IMR-90 (cell line): Measurements from ENCODE around the gene PANK3. TPM values are rescaled to one million over a fixed set of nuclear protein-coding genes. Genes with fewer than 3 reads are reported as not detected.

Experiments
- ATAC-seq: fragments of 200-7000 bp; cut with Tn5 transposase; 2 replicates; pipeline ENCODE4 v1.9.1; 2020; ENCODE audit warnings: low read depth, mild to moderate bottlenecking, moderate library complexity
- BruUV-seq: library from RNA; stranded (reverse); fragments of 400-500 nt; replicated peaks from 2 replicates; lab custom pipeline; 2021; lab: Mats Ljungman, UMichigan
- CTCF ChIA-PET: fragments of 300-600 bp; formaldehyde crosslinking; extraction: SDS; loops from one replicate; lab custom pipeline; 2021; ENCODE audit warnings: antibody characterized with exemption; lab: Yijun Ruan, JAX
- POLR2A ChIA-PET: fragments of 300-600 bp; sonication (Branson Sonifier 250); formaldehyde crosslinking; loops from one replicate; lab custom pipeline; 2022; ENCODE audit warnings: antibody characterized with exemption; ENCODE audit not compliant: unreplicated experiment; lab: Charles Lee
- DNase-seq: peaks from one replicate; pipeline ENCODE4 v3.0.0; 2013
- H2AFZ ChIP-seq: replicated peaks from 2 replicates; pipeline ENCODE3; 2013; ENCODE audit warnings: low read length, mild to moderate bottlenecking; ENCODE audit not compliant: poor library complexity
- H2AK5ac ChIP-seq: 2 replicates; pipeline ENCODE4 v1.6.1; 2013; ENCODE audit warnings: low read depth, low read length, inconsistent platforms
- H2AK9ac ChIP-seq: replicated peaks from 2 replicates; pipeline ENCODE3; 2013; ENCODE audit warnings: mild to moderate bottlenecking, low read depth, low read length, moderate library complexity; ENCODE audit not compliant: poor library complexity
- H2BK120ac ChIP-seq: 2 replicates; pipeline ENCODE4 v1.6.1; 2013; ENCODE audit warnings: low read depth, low read length, inconsistent platforms
- H2BK15ac ChIP-seq: 3 replicates; pipeline ENCODE4 v1.6.1; 2013; ENCODE audit warnings: low read depth, low read length, inconsistent platforms
- H2BK20ac ChIP-seq: 2 replicates; pipeline ENCODE4 v1.6.1; 2013; ENCODE audit warnings: low read depth, mild to moderate bottlenecking, inconsistent platforms, low read length, moderate library complexity
- H2BK5ac ChIP-seq: 2 replicates; pipeline ENCODE4 v1.6.1; 2013; ENCODE audit warnings: mild to moderate bottlenecking, low read depth, low read length, inconsistent platforms; ENCODE audit not compliant: poor library complexity, severe bottlenecking
- H3K14ac ChIP-seq: replicated peaks from 2 replicates; pipeline ENCODE4 v1.6.1; 2013; ENCODE audit warnings: low read depth, low read length, inconsistent platforms
- H3K18ac ChIP-seq: 2 replicates; pipeline ENCODE4 v1.6.1; 2013; ENCODE audit warnings: low read depth, low read length, control low read depth
- H3K23ac ChIP-seq: 2 replicates; pipeline ENCODE4 v1.6.1; 2013; ENCODE audit warnings: low read depth, low read length, inconsistent platforms
- H3K27ac ChIP-seq: 2 replicates; pipeline ENCODE4 v1.5.1; 2013; ENCODE audit warnings: mild to moderate bottlenecking, control low read depth, low read length; ENCODE audit not compliant: insufficient read depth
- H3K27me3 ChIP-seq: 2 replicates; pipeline ENCODE4 v1.6.1; 2013; ENCODE audit warnings: low read length; ENCODE audit not compliant: control insufficient read depth, insufficient read depth
- H3K36me3 ChIP-seq: 2 replicates; pipeline ENCODE4 v1.6.1; 2013; ENCODE audit warnings: low read length, mixed read lengths; ENCODE audit not compliant: control insufficient read depth, insufficient read depth
- H3K4ac ChIP-seq: 2 replicates; pipeline ENCODE4 v1.6.1; 2013; ENCODE audit warnings: low read depth, low read length, inconsistent platforms
- H3K4me1 ChIP-seq: 2 replicates; pipeline ENCODE4 v1.6.1; 2013; ENCODE audit warnings: low read length, mixed read lengths; ENCODE audit not compliant: control insufficient read depth, insufficient read depth
- H3K4me2 ChIP-seq: 2 replicates; pipeline ENCODE4 v1.6.1; 2013; ENCODE audit warnings: low read depth, mild to moderate bottlenecking, control low read depth, low read length, moderate library complexity
- H3K4me3 ChIP-seq: 2 replicates; pipeline ENCODE4 v1.5.1; 2013; ENCODE audit warnings: low read depth, mild to moderate bottlenecking, control low read depth, low read length, moderate library complexity; ENCODE audit not compliant: insufficient read depth
- H3K56ac ChIP-seq: 2 replicates; pipeline ENCODE4 v1.6.1; 2013; ENCODE audit warnings: low read length, inconsistent platforms; ENCODE audit not compliant: insufficient read depth; ENCODE audit errors: extremely low read depth
- H3K79me1 ChIP-seq, 2 experiments: 2 replicates each; pipeline ENCODE4 v1.6.1; 2013; ENCODE audit warnings: low read length in 2 of 2, inconsistent platforms in 1 of 2, low read depth in 1 of 2
- H3K9ac ChIP-seq: 2 replicates; pipeline ENCODE4 v1.6.1; 2013; ENCODE audit warnings: low read depth, low read length, control low read depth
- H3K9me1 ChIP-seq: 2 replicates; pipeline ENCODE4 v1.6.1; 2013; ENCODE audit warnings: low read length, inconsistent platforms; ENCODE audit not compliant: insufficient read depth
- H3K9me3 ChIP-seq: 2 replicates; pipeline ENCODE4 v1.6.1; 2013; ENCODE audit warnings: low read length; ENCODE audit not compliant: control insufficient read depth, insufficient read depth
- H4K20me1 ChIP-seq: 2 replicates; pipeline ENCODE4 v1.6.1; 2013; ENCODE audit warnings: low read length, inconsistent platforms; ENCODE audit not compliant: insufficient read depth
- H4K5ac ChIP-seq: 2 replicates; pipeline ENCODE4 v1.6.1; 2013; ENCODE audit warnings: mild to moderate bottlenecking, low read depth, low read length, control low read depth
- H4K8ac ChIP-seq, 2 experiments: 2 replicates each; pipeline ENCODE4 v1.6.1; 2013; ENCODE audit warnings: low read depth in 2 of 2, low read length in 2 of 2, control low read depth in 1 of 2, inconsistent platforms in 1 of 2
- H4K91ac ChIP-seq: 2 replicates; pipeline ENCODE4 v1.6.1; 2013; ENCODE audit warnings: low read depth, low read length, inconsistent platforms; ENCODE audit not compliant: insufficient read depth
- BHLHE40 ChIP-seq: fragments of 150-350 bp; IDR thresholded peaks from 2 replicates; pipeline ENCODE4 v1.6.1; 2016; ENCODE audit warnings: mild to moderate bottlenecking, low read depth, low read length
- CEBPB ChIP-seq: IDR thresholded peaks from 2 replicates; pipeline ENCODE4 v1.6.1; 2012; ENCODE audit warnings: low read depth, low read length, improper control_type of control experiment
- CHD1 ChIP-seq: IDR thresholded peaks from 2 replicates; pipeline ENCODE4 v1.6.1; 2012; ENCODE audit warnings: low read depth, low read length, improper control_type of control experiment
- CTCF ChIP-seq: conservative IDR thresholded peaks from 2 replicates; pipeline ENCODE4 v1.5.1; 2012; ENCODE audit warnings: mild to moderate bottlenecking, low read depth, low read length, improper control_type of control experiment
- ELK1 ChIP-seq: fragments of 150-350 bp; IDR thresholded peaks from 2 replicates; pipeline ENCODE4 v1.6.1; 2016; ENCODE audit warnings: low read depth, mild to moderate bottlenecking, low read length, moderate library complexity, borderline replicate concordance
- FOS ChIP-seq: fragments of 150-350 bp; IDR thresholded peaks from 2 replicates; pipeline ENCODE4 v1.6.1; 2016; ENCODE audit warnings: low read depth, low read length
- MAFK ChIP-seq: IDR thresholded peaks from 2 replicates; pipeline ENCODE4 v1.6.1; 2012; ENCODE audit warnings: low read depth, low read length, improper control_type of control experiment
- MAZ ChIP-seq: IDR thresholded peaks from 2 replicates; pipeline ENCODE4 v1.6.1; 2012; ENCODE audit warnings: low read depth, mild to moderate bottlenecking, low read length, improper control_type of control experiment, moderate library complexity, borderline replicate concordance
- MXI1 ChIP-seq: IDR thresholded peaks from 2 replicates; pipeline ENCODE4 v1.6.1; 2012; ENCODE audit warnings: low read depth, mild to moderate bottlenecking, low read length, moderate library complexity, borderline replicate concordance
- NFE2L2 ChIP-seq: fragments of 150-350 bp; IDR thresholded peaks from 2 replicates; pipeline ENCODE4 v1.6.1; 2016; ENCODE audit warnings: low read depth, mild to moderate bottlenecking, low read length
- POLR2A ChIP-seq: IDR thresholded peaks from 2 replicates; pipeline ENCODE4 v1.6.1; 2012; ENCODE audit warnings: mild to moderate bottlenecking, low read depth, low read length
- RAD21 ChIP-seq: IDR thresholded peaks from 2 replicates; pipeline ENCODE4 v1.6.1; 2012; ENCODE audit warnings: low read length, improper control_type of control experiment
- RCOR1 ChIP-seq: IDR thresholded peaks from 2 replicates; pipeline ENCODE4 v1.6.1; 2012; ENCODE audit warnings: mild to moderate bottlenecking, low read length, improper control_type of control experiment; ENCODE audit not compliant: insufficient replicate concordance
- SMC3 ChIP-seq: fragments of 150-350 bp; IDR thresholded peaks from 2 replicates; pipeline ENCODE4 v1.6.1; 2016; ENCODE audit warnings: low read depth, mild to moderate bottlenecking, antibody characterized with exemption, low read length, moderate library complexity
- USF2 ChIP-seq: fragments of 150-350 bp; IDR thresholded peaks from 2 replicates; pipeline ENCODE4 v1.6.1; 2017; ENCODE audit warnings: mild to moderate bottlenecking, antibody characterized with exemption, low read length, low read depth
- WGBS, 2 experiments: methylation state at CpG; one replicate each; pipeline versions ENCODE4 v1.1.5 to v1.1.7; 2013; ENCODE audit warnings: missing lambda C conversion rate in 2 of 2; ENCODE audit not compliant: insufficient read length in 1 of 2; ENCODE audit errors: extremely low coverage in 2 of 2; 5-methylcytosine and 5-hydroxymethylcytosine counted together
- dilution Hi-C: fragments of 300-500 bp; cut with HindIII; formaldehyde crosslinking; loops from one replicate; pipeline ENCODE4 v1.14.3; 2018; ENCODE audit warnings: low sequenced_read_pairs; ENCODE audit not compliant: unreplicated experiment
- in situ Hi-C: fragments of 300-500 bp; cut with MboI; formaldehyde crosslinking; loops from 3 replicates; pipeline ENCODE4 v1.14.3; 2019; ENCODE audit warnings: low sequenced_read_pairs, inconsistent platforms, mixed read lengths
- intact Hi-C: fragments of 100-400 bp; cut with micrococcal nuclease; formaldehyde crosslinking; loops from 2 replicates; pipeline ENCODE4 v1.10.0; 2022
- polyA plus RNA-seq, 3 experiments: library from polyadenylated mRNA; depleted of rRNA; stranded (reverse); fragments of >200 nt; gene quantifications; 2 replicates each; pipeline ENCODE4 v1.2.3, GENCODE V29; 2012; ENCODE audit warnings: low replicate concordance in 1 of 3
- total RNA-seq: library from RNA; depleted of rRNA; stranded (reverse); fragments of >200 nt; gene quantifications from 2 replicates; pipeline ENCODE4 v1.2.3, GENCODE V29; 2012

The PANK3 gene
- total and polyA plus RNA-seq, 2 of the 4 experiments (the other 2 are of a cell fraction), result 6.9 to 21.0 TPM

- H3K56ac ChIP-seq, result no peak overlapping the region
- BruUV-seq, result no TSS peak
These were observed 29.6 kb downstream of the PANK3 start for GRCh38 chr5:168549554-168549953.

More at GRCh38 chr5:168549554-168549953, 29.6 kb downstream of the PANK3 start:
- ChIA-PET CTCF (no interaction called here), POLR2A (no interaction called here)
- Histone ChIP-seq H2BK120ac (no peak overlapping the region), H2BK15ac (no peak overlapping the region), H4K8ac (no peak overlapping the region), H3K23ac (no peak overlapping the region), H3K18ac (no peak overlapping the region), H4K20me1 (peaks cover 9% of the 10 kb centered on the region; the same call in 1 of the 2 replicates), H2BK20ac (no peak overlapping the region), H3K4me3 (no peak overlapping the region), H3K9ac (no peak overlapping the region), H3K9me1 (no peaks in the 10 kb centered on the region; the same call in 1 of the 2 replicates), H3K36me3 (peaks cover 9% of the 10 kb centered on the region), H2AFZ (no peak overlapping the region), H3K4ac (no peak overlapping the region), H3K79me1 (peaks cover 11 to 21% of the 10 kb centered on the region in 2 experiments), H3K14ac (no peak overlapping the region), H2AK9ac (no peak overlapping the region), H3K9me3 (no peaks in the 10 kb centered on the region), H3K27ac (no peak overlapping the region), H4K5ac (no peak overlapping the region), H3K27me3 (no peaks in the 10 kb centered on the region), H2BK5ac (no peak overlapping the region), H3K4me2 (no peak overlapping the region), H2AK5ac (no peak overlapping the region), H3K4me1 (0 out of 2 replicates have a peak, but pooled peaks cover 4% of the 10 kb centered on the region), H4K91ac (no peak overlapping the region)
- in situ Hi-C loops (no loop called here), dilution Hi-C loops (no loop called here), intact Hi-C loops (no loop called here)
- no peak for ATAC-seq
- WGBS, 2 experiments, result no CpG with 5 or more reads among the region's 7 CpGs
- TF ChIP-seq CEBPB, result no peak
- no peak for TF ChIP-seq MAZ
- no peak for TF ChIP-seq POLR2A
- no peak for TF ChIP-seq NFE2L2
- no peak for TF ChIP-seq MAFK
- TF ChIP-seq BHLHE40, result no peak
- no peak for TF ChIP-seq FOS
- TF ChIP-seq CHD1, result no peak
- no peak for TF ChIP-seq CTCF
- no peak for TF ChIP-seq RCOR1
- TF ChIP-seq SMC3, result no peak
- TF ChIP-seq RAD21, result no peak
- TF ChIP-seq USF2, result no peak
- TF ChIP-seq MXI1, result no peak
- no peak for TF ChIP-seq ELK1
- DNase-seq, result no peak
